HCT116 (cell line): ENCODE measurements around the gene AMPD3. TPM values are rescaled to one million over a fixed set of nuclear protein-coding genes. Genes with fewer than 3 reads are reported as not detected.

Experiments
- ATAC-seq: fragments of 200-7000 bp; cut with Tn5 transposase; 2 replicates; pipeline ENCODE4 v1.9.1; 2020; ENCODE audit warnings: mild to moderate bottlenecking, moderate library complexity
- BruUV-seq: library from RNA; stranded (reverse); fragments of 400-500 nt; replicated peaks from 2 replicates; lab custom pipeline; 2021; lab: Mats Ljungman, UMichigan
- CTCF ChIA-PET: fragments of 300-600 bp; sonication (Branson Sonifier 250); formaldehyde crosslinking; loops from one replicate; lab custom pipeline; 2021; ENCODE audit warnings: antibody characterized with exemption; lab: Charles Lee
- POLR2A ChIA-PET: fragments of 300-600, 350-600 bp; sonication (Branson Sonifier 250); formaldehyde crosslinking; loops from one replicate; lab custom pipeline; 2021; ENCODE audit warnings: antibody characterized with exemption; lab: Charles Lee
- RAD21 ChIA-PET, 2 experiments: fragments of 300-600 bp; sonication (Branson Sonifier 250); formaldehyde crosslinking; loops; one replicate each; lab custom pipeline; 2023; ENCODE audit warnings: low total read pairs in 2 of 2; ENCODE audit not compliant: uncharacterized antibody in 2 of 2, unreplicated experiment in 2 of 2, low non-redundant PET in 1 of 2; lab: Charles Lee
- DNase-seq: peaks from one replicate; pipeline ENCODE4 v3.0.0-alpha.2; 2010; ENCODE audit warnings: low read depth, low spot score
- H2AFZ ChIP-seq: fragments of 200-600 bp; shearing (Covaris generic), sonication (generic); 2 replicates; pipeline ENCODE4 v1.6.1; 2017; ENCODE audit warnings: low read depth, mixed run types, mixed read lengths, antibody characterized with exemption, low read length; ENCODE audit not compliant: poor library complexity, severe bottlenecking
- H3K27ac ChIP-seq: 2 replicates; pipeline ENCODE4 v1.5.1; 2012; ENCODE audit warnings: low read depth, low read length
- H3K27me3 ChIP-seq: fragments of 200-600 bp; sonication (generic); 2 replicates; pipeline ENCODE4 v1.6.1; 2016; ENCODE audit warnings: mixed run types, low read length, mixed read lengths; ENCODE audit not compliant: insufficient read depth
- H3K36me3 ChIP-seq, 2 experiments: fragments of 200-500 bp in 1 of 2; fragments of 200-600 bp in 1 of 2; sonication (Bioruptor generic) in 1 of 2; sonication (generic) in 1 of 2; 2 replicates each; pipeline versions ENCODE4 v1.5.1 to v1.6.1; 2014 to 2016; ENCODE audit warnings: low read length in 2 of 2, inconsistent platforms in 1 of 2, mixed read lengths in 1 of 2, mixed run types in 1 of 2; ENCODE audit not compliant: insufficient read depth in 2 of 2, control insufficient read depth in 1 of 2
- H3K4me1 ChIP-seq, 2 experiments: fragments of 200-600 bp in 1 of 2; sonication (generic) in 1 of 2; 2 replicates each; pipeline versions ENCODE4 v1.5.1 to v1.6.1; 2012 to 2017; ENCODE audit warnings: low read length in 2 of 2, inconsistent platforms in 1 of 2, mild to moderate bottlenecking in 1 of 2, mixed read lengths in 1 of 2, mixed run types in 1 of 2, moderate library complexity in 1 of 2; ENCODE audit not compliant: insufficient read depth in 2 of 2, control insufficient read depth in 1 of 2
- H3K4me2 ChIP-seq: fragments of 200-600 bp; sonication (generic); 2 replicates; pipeline ENCODE4 v1.6.1; 2017; ENCODE audit warnings: mixed run types, low read length, mixed read lengths
- H3K4me3 ChIP-seq, 2 experiments: fragments of 200-600 bp in 1 of 2; sonication (generic) in 1 of 2; replicated peaks in 1 of 2; 2 replicates each; pipeline ENCODE4 v1.5.1; 2011 to 2016; ENCODE audit warnings: low read length in 2 of 2, control low read depth in 1 of 2, low read depth in 1 of 2, mild to moderate bottlenecking in 1 of 2, mixed read lengths in 1 of 2, mixed run types in 1 of 2
- H3K79me2 ChIP-seq: fragments of 200-600 bp; sonication (generic); 2 replicates; pipeline ENCODE4 v1.6.1; 2017; ENCODE audit warnings: mild to moderate bottlenecking, mixed run types, low read length, moderate library complexity, mixed read lengths; ENCODE audit not compliant: insufficient read depth
- H3K9ac ChIP-seq: fragments of 200-600 bp; sonication (generic); 2 replicates; pipeline ENCODE4 v1.6.1; 2016; ENCODE audit warnings: low read length, mixed read lengths
- H3K9me2 ChIP-seq: fragments of 200-600 bp; sonication (generic), shearing (Covaris generic); 2 replicates; pipeline ENCODE4 v1.6.1; 2017; ENCODE audit warnings: mixed run types, mild to moderate bottlenecking, moderate library complexity; ENCODE audit not compliant: insufficient read depth
- H3K9me3 ChIP-seq, 2 experiments: fragments of 200-500 bp in 1 of 2; fragments of 200-600 bp in 1 of 2; sonication (Bioruptor generic) in 1 of 2; sonication (generic) in 1 of 2; 2 replicates each; pipeline ENCODE4 v1.6.1; 2014 to 2017; ENCODE audit warnings: low read length in 2 of 2, mixed read lengths in 2 of 2, inconsistent platforms in 1 of 2, low read depth in 1 of 2, mild to moderate bottlenecking in 1 of 2, mixed run types in 1 of 2, moderate library complexity in 1 of 2; ENCODE audit not compliant: control insufficient read depth in 1 of 2, insufficient read depth in 1 of 2
- H4K20me1 ChIP-seq: fragments of 200-600 bp; sonication (generic), shearing (Covaris generic); 2 replicates; pipeline ENCODE4 v1.6.1; 2017; ENCODE audit warnings: mixed run types, mild to moderate bottlenecking, moderate library complexity; ENCODE audit not compliant: insufficient read depth
- CEBPB ChIP-seq: IDR thresholded peaks from 2 replicates; pipeline ENCODE4 v1.6.1; 2012; ENCODE audit warnings: low read depth
- CTCF ChIP-seq, 3 experiments: fragments of 200-600 bp in 1 of 3; sonication (generic) in 1 of 3; IDR thresholded peaks in 2 of 3; conservative IDR thresholded peaks in 1 of 3; 2 replicates each; pipeline ENCODE4 v1.5.1; 2012 to 2017; ENCODE audit warnings: low read depth in 2 of 3, low read length in 2 of 3, antibody characterized with exemption in 1 of 3, borderline replicate concordance in 1 of 3, control low read depth in 1 of 3, mild to moderate bottlenecking in 1 of 3, mixed read lengths in 1 of 3, mixed run types in 1 of 3, moderate library complexity in 1 of 3; ENCODE audit not compliant: insufficient read depth in 1 of 3
- EGR1 ChIP-seq: IDR thresholded peaks from 2 replicates; pipeline ENCODE4 v1.6.1; 2012; ENCODE audit warnings: low read depth
- FOSL1 ChIP-seq: IDR thresholded peaks from 2 replicates; pipeline ENCODE4 v1.6.1; 2012; ENCODE audit warnings: low read depth
- JUND ChIP-seq: IDR thresholded peaks from 2 replicates; pipeline ENCODE4 v1.6.1; 2012
- POLR2AphosphoS5 ChIP-seq: IDR thresholded peaks from 2 replicates; pipeline ENCODE4 v1.6.1; 2011; ENCODE audit warnings: mild to moderate bottlenecking, low read depth, low read length, moderate library complexity
- RAD21 ChIP-seq: IDR thresholded peaks from 2 replicates; pipeline ENCODE4 v1.6.1; 2012; ENCODE audit warnings: low read depth, mild to moderate bottlenecking
- REST ChIP-seq: IDR thresholded peaks from 2 replicates; pipeline ENCODE4 v1.6.1; 2012; ENCODE audit warnings: low read depth
- SIN3A ChIP-seq: IDR thresholded peaks from 2 replicates; pipeline ENCODE4 v1.6.1; 2012; ENCODE audit warnings: low read depth
- SRF ChIP-seq: IDR thresholded peaks from 2 replicates; pipeline ENCODE4 v1.6.1; 2012; ENCODE audit warnings: low read depth
- TCF7L2 ChIP-seq: IDR thresholded peaks from 2 replicates; pipeline ENCODE4 v1.7.0; 2011; ENCODE audit warnings: borderline replicate concordance, inconsistent platforms; ENCODE audit not compliant: insufficient read depth, insufficient read length; ENCODE audit errors: extremely low read depth
- YY1 ChIP-seq: IDR thresholded peaks from 2 replicates; pipeline ENCODE4 v1.6.1; 2011; ENCODE audit warnings: low read length, low read depth, moderate library complexity, mild to moderate bottlenecking; ENCODE audit not compliant: insufficient replicate concordance; ENCODE audit errors: extremely low read depth
- ZBTB33 ChIP-seq: IDR thresholded peaks from 2 replicates; pipeline ENCODE4 v1.6.1; 2011; ENCODE audit warnings: mild to moderate bottlenecking, low read length, moderate library complexity; ENCODE audit not compliant: insufficient replicate concordance; ENCODE audit errors: extremely low read depth
- intact Hi-C: fragments of 100-400 bp; cut with micrococcal nuclease; formaldehyde crosslinking; loops from 2 replicates; pipeline ENCODE4 v1.10.0; 2022
- total RNA-seq: library from RNA; stranded (reverse); gene quantifications from one replicate; pipeline ENCODE4 v1.2.1, GENCODE V29; 2021; ENCODE audit not compliant: unreplicated experiment

Gene AMPD3
- total RNA-seq, 1 experiment from 2014 or later = 25.9 TPM

- Histone ChIP-seq H3K36me3 (peaks cover 0 to under 1% of the 10 kb centered on the region in 2 experiments; a peak in 1 of 4 replicates), H4K20me1 (no peaks in the 10 kb centered on the region), H3K4me2 (peak overlapping the region; percentile 97)
- RAD21 ChIA-PET = interaction anchor here (0.7 to 1.4 kb wide), 5 partner anchors 10 to 279 kb away, joined by 3 to 4 read pairs (median 3); no protein-coding TSS in a partner anchor
- no peak for TF ChIP-seq EGR1
- TF ChIP-seq REST = no peak
- TF ChIP-seq ZBTB33 = no peak
- TF ChIP-seq RAD21 = no peak
- TF ChIP-seq SIN3A = no peak
- TF ChIP-seq JUND = no peak
- TF ChIP-seq CEBPB = no peak
- no peak for TF ChIP-seq CTCF (IDR thresholded peaks at IDR 0.05 in 2 of 3, conservative IDR thresholded peaks at IDR 0.05 in 1 of 3; ENCODE audit: borderline replicate concordance in 1 of 3, insufficient read depth in 1 of 3, low read depth in 2 of 3, low read length in 2 of 3)
- TF ChIP-seq SRF = no peak
- TF ChIP-seq TCF7L2 = no peak
- TF ChIP-seq YY1 = peak; percentile 4
- peak; percentile 53; the same call in 1 of the 2 replicates for TF ChIP-seq POLR2AphosphoS5
- no peak for TF ChIP-seq FOSL1
- TF ChIP-seq, all 23 proteins: peak for 2
- ATAC-seq (peak; percentile 64), DNase-seq (peak; percentile 26)
- TSS peak; percentile 67 for BruUV-seq
- Histone ChIP-seq H3K79me2 (peaks cover 44% of the 10 kb centered on the region), H3K9me3 (no peaks in the 10 kb centered on the region), H3K27me3 (no peaks in the 10 kb centered on the region), H3K4me3 (peak overlapping the region; percentile 62 to 71), H3K9ac (peak overlapping the region; percentile 82), H3K27ac (peak overlapping the region; percentile 77), H2AFZ (no peak overlapping the region), H3K9me2 (no peaks in the 10 kb centered on the region), H3K4me1 (peaks cover 36 to 65% of the 10 kb centered on the region in 2 experiments)
- POLR2A ChIA-PET = interaction anchor here (1.1 to 1.9 kb wide), 7 partner anchors 9 to 151 kb away, joined by 3 to 11 read pairs (median 4); partner anchors contain the start of gene ADM
- intact Hi-C loops = no loop called here
- CTCF ChIA-PET = interaction anchor here (1.3 to 5.1 kb wide), 2 partner anchors 50 to 89 kb away, joined by 13 to 24 read pairs; no protein-coding TSS in a partner anchor
Observed at GRCh38 chr11:10455637-10456487, 798 bp downstream of the AMPD3 start.
